ENCODE data around the gene SMIM17.
"Not testable (repeated sequence)": the region's sequence is repeated elsewhere in the genome, so short reads cannot be mapped to it uniquely, and the experiment has no call there.

The SMIM17 gene

GRCh38 chr19:56661248-56661647 lies 18.3 kb downstream of the SMIM17 start:
- DNase-seq, result no peak

- DNase-seq, result no peak
Observed at GRCh38 chr19:56663931-56664500, 21.1 kb downstream of the SMIM17 start.

GRCh38 chr19:56664511-56664910 lies 21.6 kb downstream of the SMIM17 start:
- DNase-seq, result no peak

GRCh38 chr19:56667311-56667870 lies 24.4 kb downstream of the SMIM17 start:
- DNase-seq, result no peak

GRCh38 chr19:56668676-56669075 lies 25.7 kb downstream of the SMIM17 start:
- no peak for DNase-seq

- no peak for DNase-seq
Observed at GRCh38 chr19:56670401-56670960, 27.5 kb downstream of the SMIM17 start.

- DNase-seq, result no peak
Observed at GRCh38 chr19:56670961-56671612, 28.1 kb downstream of the SMIM17 start.

GRCh38 chr19:56671613-56671994 lies 28.6 kb downstream of the SMIM17 start, which contains the start of gene ZNF835:
Gene ZNF835, minus strand, starts transcription at chr19:56671757. Its CDS starts 6,559 bp downstream, at chr19:56665198.
- peak; percentile 34 for DNase-seq

GRCh38 chr19:56672610-56673009 lies 29.7 kb downstream of the SMIM17 start:
- not testable (repeated sequence) for DNase-seq

GRCh38 chr19:56678205-56678604 lies 35.2 kb downstream of the SMIM17 start:
- DNase-seq, result no peak

GRCh38 chr19:56681702-56682101 lies 38.7 kb downstream of the SMIM17 start:
- no peak for DNase-seq

GRCh38 chr19:56683116-56683515 lies 40.2 kb downstream of the SMIM17 start:
- no peak for DNase-seq

- no peak for DNase-seq
Observed at GRCh38 chr19:56687031-56687430, 44.1 kb downstream of the SMIM17 start.

GRCh38 chr19:56689198-56689597 lies 46.2 kb downstream of the SMIM17 start:
- DNase-seq, result no peak

- no peak for DNase-seq
Observed at GRCh38 chr19:56690670-56691069, 47.7 kb downstream of the SMIM17 start.

- no peak for DNase-seq
Observed at GRCh38 chr19:56692206-56692895, 49.4 kb downstream of the SMIM17 start.

- DNase-seq, result no peak
Observed at GRCh38 chr19:56699552-56699951, 56.6 kb downstream of the SMIM17 start.

- DNase-seq, result no peak
Observed at GRCh38 chr19:56701895-56702294, 58.9 kb downstream of the SMIM17 start.

- no peak for DNase-seq
Observed at GRCh38 chr19:56705939-56706338, 63.0 kb downstream of the SMIM17 start.
